ENCODE results near the gene CSPG4.

Gene CSPG4

DNA sequence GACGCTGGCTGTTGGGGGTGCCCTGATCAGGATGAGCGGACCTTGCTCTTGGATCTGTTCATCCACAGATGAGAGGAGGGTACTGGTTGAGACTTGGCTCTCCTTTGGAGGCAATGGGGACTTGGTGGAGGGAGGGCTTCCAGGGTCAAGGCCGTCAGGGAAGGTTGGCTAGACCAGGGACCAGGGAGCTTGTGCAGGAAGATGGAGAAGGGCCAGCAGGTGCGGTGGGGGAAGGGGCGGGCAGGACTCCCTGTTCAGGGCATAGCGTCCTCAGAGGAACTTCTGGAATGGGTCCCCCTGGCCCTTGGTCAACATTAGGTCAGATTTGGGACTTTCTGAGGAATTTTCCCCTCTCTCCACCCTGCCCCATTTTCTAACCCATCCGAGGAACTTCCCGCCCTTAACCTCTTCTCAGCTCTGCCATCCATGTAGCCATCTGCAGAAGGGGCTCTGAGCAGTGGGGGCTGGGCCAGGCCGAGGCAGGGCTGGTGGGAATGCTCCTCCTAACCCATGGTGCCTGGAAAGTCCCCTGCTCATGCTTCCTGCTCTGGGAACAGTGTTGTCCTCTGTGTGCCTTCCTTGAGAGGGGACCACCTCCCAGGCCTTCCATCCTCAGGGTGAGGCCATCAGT lies 53.4 kb downstream of the CSPG4 start:
- TF ChIP-seq EZH2phosphoT487 (IDR thresholded peaks at IDR 0.05; ENCODE audit: borderline replicate concordance, low read length): no peak
- TF ChIP-seq, protein P1, sequence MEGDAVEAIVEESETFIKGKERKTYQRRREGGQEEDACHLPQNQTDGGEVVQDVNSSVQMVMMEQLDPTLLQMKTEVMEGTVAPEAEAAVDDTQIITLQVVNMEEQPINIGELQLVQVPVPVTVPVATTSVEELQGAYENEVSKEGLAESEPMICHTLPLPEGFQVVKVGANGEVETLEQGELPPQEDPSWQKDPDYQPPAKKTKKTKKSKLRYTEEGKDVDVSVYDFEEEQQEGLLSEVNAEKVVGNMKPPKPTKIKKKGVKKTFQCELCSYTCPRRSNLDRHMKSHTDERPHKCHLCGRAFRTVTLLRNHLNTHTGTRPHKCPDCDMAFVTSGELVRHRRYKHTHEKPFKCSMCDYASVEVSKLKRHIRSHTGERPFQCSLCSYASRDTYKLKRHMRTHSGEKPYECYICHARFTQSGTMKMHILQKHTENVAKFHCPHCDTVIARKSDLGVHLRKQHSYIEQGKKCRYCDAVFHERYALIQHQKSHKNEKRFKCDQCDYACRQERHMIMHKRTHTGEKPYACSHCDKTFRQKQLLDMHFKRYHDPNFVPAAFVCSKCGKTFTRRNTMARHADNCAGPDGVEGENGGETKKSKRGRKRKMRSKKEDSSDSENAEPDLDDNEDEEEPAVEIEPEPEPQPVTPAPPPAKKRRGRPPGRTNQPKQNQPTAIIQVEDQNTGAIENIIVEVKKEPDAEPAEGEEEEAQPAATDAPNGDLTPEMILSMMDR (IDR thresholded peaks at IDR 0.05; ENCODE audit: low read depth, low read length, poor library complexity, severe bottlenecking): no peak
- no peaks in the 10 kb centered on the region for H4K20me1 ChIP-seq (ENCODE audit: control insufficient read depth, insufficient read depth, low read depth, low read length)
- peaks cover 2% of the 10 kb centered on the region; the same call in 1 of the 2 replicates for H3K27me3 ChIP-seq (ENCODE audit: control insufficient read depth, low read length)
- H3K36me3 ChIP-seq (ENCODE audit: control insufficient read depth, low read length): no peaks in the 10 kb centered on the region
- no peaks in the 10 kb centered on the region for H3K9me2 ChIP-seq (replicated peaks; ENCODE audit: control insufficient read depth, low read length)
- no peak overlapping the region for H3K27ac ChIP-seq (ENCODE audit: low read depth, low read length)
- no peak overlapping the region for H3K4me3 ChIP-seq (ENCODE audit: low read length)
- H3K79me2 ChIP-seq (ENCODE audit: control insufficient read depth, low read length): no peaks in the 10 kb centered on the region
- H3F3A ChIP-seq (ENCODE audit: control insufficient read depth, insufficient read depth): no peaks in the 10 kb centered on the region
- H3K9me3 ChIP-seq (ENCODE audit: control insufficient read depth, insufficient read depth, low read length): no peaks in the 10 kb centered on the region
- H3K4me1 ChIP-seq (ENCODE audit: control insufficient read depth, low read length): no peaks in the 10 kb centered on the region
- no peak overlapping the region for H3K4me2 ChIP-seq (ENCODE audit: low read length)

DNA sequence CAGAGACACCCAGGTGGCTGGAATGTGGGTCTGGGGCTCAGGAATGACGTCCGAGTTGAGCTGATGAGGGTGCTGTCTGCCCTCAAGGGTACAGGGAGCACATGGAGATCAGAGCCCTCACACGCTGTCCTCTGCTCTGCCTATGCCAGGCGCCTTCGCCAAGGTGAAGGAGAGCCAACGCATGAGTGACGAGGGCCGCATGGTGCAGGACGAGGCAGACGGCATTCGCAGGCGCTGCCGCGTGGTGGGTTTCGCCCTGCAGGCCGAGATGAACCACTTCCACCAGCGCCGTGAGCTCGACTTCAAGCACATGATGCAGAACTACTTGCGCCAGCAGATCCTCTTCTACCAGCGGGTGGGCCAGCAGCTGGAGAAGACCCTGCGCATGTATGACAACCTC lies 55.8 kb downstream of the CSPG4 start:
- H4K20me1 ChIP-seq (ENCODE audit: control insufficient read depth, insufficient read depth, low read depth, low read length): no peaks in the 10 kb centered on the region
- H3K36me3 ChIP-seq (ENCODE audit: control insufficient read depth, low read length): no peaks in the 10 kb centered on the region
- TF ChIP-seq, protein P1 (IDR thresholded peaks at IDR 0.05; ENCODE audit: low read depth, low read length, poor library complexity, severe bottlenecking): no peak
- no peak for TF ChIP-seq EZH2phosphoT487 (IDR thresholded peaks at IDR 0.05; ENCODE audit: borderline replicate concordance, low read length)

DNA sequence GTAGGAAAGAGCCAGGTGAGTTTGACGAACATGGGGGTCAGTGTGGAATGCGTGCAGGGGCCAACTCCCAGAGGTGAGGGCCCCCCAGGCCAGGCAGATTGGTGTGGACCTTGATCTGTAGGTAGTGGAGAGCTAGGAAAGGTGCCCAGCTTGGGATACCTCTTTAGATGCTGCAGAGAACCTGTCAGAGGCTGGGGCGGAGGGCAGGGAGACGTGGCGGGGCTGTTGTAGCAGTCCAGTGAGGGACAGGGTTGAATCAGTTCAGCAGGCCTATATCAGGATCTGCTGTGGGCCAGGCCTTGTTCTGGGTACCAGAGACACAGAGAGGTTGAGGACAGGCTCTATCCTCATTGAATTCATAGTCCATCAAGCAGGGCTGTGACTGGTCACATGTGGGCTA lies 56.3 kb downstream of the CSPG4 start:
- Histone ChIP-seq H3K27me3 (ENCODE audit: control insufficient read depth, low read length) (peaks cover 2% of the 10 kb centered on the region; the same call in 1 of the 2 replicates), H3K79me2 (ENCODE audit: control insufficient read depth, low read length) (no peaks in the 10 kb centered on the region), H3K4me2 (ENCODE audit: low read length) (no peak overlapping the region)

More for the DNA sequence above, 55.8 kb downstream of the CSPG4 start:
- peaks cover 2% of the 10 kb centered on the region; the same call in 1 of the 2 replicates for H3K27me3 ChIP-seq (ENCODE audit: control insufficient read depth, low read length)
- no peak overlapping the region for H3K4me3 ChIP-seq (ENCODE audit: low read length)
- no peak overlapping the region for H3K27ac ChIP-seq (ENCODE audit: low read depth, low read length)
- no peak overlapping the region for H3K4me2 ChIP-seq (ENCODE audit: low read length)
- no peaks in the 10 kb centered on the region for H3K4me1 ChIP-seq (ENCODE audit: control insufficient read depth, low read length)
- H3K9me2 ChIP-seq (replicated peaks; ENCODE audit: control insufficient read depth, low read length): no peaks in the 10 kb centered on the region
- H3F3A ChIP-seq (ENCODE audit: control insufficient read depth, insufficient read depth): no peaks in the 10 kb centered on the region
- no peaks in the 10 kb centered on the region for H3K79me2 ChIP-seq (ENCODE audit: control insufficient read depth, low read length)
- no peaks in the 10 kb centered on the region for H3K9me3 ChIP-seq (ENCODE audit: control insufficient read depth, insufficient read depth, low read length)

More for the DNA sequence above, 56.3 kb downstream of the CSPG4 start:
- H3F3A ChIP-seq (ENCODE audit: control insufficient read depth, insufficient read depth): no peaks in the 10 kb centered on the region
- H3K4me1 ChIP-seq (ENCODE audit: control insufficient read depth, low read length): no peaks in the 10 kb centered on the region
- no peak overlapping the region for H3K4me3 ChIP-seq (ENCODE audit: low read length)
- no peak for TF ChIP-seq EZH2phosphoT487 (IDR thresholded peaks at IDR 0.05; ENCODE audit: borderline replicate concordance, low read length)
- TF ChIP-seq, protein P1 (IDR thresholded peaks at IDR 0.05; ENCODE audit: low read depth, low read length, poor library complexity, severe bottlenecking): no peak
- H3K9me3 ChIP-seq (ENCODE audit: control insufficient read depth, insufficient read depth, low read length): no peaks in the 10 kb centered on the region
- no peaks in the 10 kb centered on the region for H3K36me3 ChIP-seq (ENCODE audit: control insufficient read depth, low read length)
- H4K20me1 ChIP-seq (ENCODE audit: control insufficient read depth, insufficient read depth, low read depth, low read length): no peaks in the 10 kb centered on the region
- no peaks in the 10 kb centered on the region for H3K9me2 ChIP-seq (replicated peaks; ENCODE audit: control insufficient read depth, low read length)
- no peak overlapping the region for H3K27ac ChIP-seq (ENCODE audit: low read depth, low read length)
